ENCODE results near the gene KATNAL2. TPM values are rescaled to one million over a fixed set of nuclear protein-coding genes. Genes with fewer than 3 reads are reported as not detected.

Gene KATNAL2
- total RNA-seq, 2 donors from 2014 or later = 1.8 to 3.9 TPM

DNA sequence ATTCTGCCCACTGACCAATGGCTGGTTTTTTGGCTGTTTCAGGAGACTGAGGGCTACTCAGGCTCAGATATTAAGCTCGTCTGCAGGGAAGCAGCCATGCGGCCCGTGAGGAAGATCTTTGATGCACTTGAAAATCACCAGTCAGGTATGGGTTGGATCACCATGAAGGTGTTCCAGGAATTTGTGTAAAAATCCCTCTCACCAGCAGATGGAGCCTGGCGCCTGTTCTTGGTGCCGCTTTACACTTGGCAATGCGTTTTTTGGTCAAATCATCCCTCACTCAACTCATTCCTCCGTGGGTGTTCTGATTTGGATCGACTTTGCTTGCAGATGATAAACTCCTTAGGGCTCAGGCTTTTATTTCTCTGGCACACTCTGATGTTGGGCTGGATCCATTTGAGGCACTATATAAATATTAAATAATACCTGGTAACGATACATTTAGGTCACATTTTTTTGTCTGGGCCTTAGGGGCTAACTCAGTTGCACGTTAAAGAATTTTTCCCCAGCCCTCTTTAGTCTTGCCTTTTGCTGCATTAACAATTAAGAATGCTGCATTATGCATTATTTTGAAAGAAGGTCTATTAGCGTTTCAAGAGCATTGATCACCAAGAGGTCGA is 182.9 kb downstream of the KATNAL2 start:
- DNase-seq (ENCODE audit: low spot score) = no peak
- intact Hi-C loops (cut with DNase I) = no loop called here

DNA sequence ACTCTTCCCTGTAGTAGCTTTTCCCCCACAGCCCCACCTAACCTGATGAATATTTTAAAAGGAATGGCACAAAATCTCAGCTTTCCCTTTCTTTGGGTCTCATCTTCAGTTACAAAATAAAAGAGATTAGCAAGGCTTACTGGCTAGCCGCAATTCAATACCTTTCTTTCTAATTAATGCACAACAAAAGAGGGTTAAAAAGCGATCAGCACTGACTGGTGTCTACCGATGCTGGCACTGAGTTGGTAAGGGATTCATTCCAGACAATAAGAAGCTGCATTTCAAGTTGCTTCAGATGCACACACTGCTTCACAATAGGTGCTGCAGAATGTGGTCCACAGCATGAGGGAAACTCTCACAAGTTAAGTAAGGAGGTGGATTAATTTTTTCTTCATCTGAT is 191.0 kb downstream of the KATNAL2 start:
- intact Hi-C loops (cut with DNase I) = no loop called here

DNA sequence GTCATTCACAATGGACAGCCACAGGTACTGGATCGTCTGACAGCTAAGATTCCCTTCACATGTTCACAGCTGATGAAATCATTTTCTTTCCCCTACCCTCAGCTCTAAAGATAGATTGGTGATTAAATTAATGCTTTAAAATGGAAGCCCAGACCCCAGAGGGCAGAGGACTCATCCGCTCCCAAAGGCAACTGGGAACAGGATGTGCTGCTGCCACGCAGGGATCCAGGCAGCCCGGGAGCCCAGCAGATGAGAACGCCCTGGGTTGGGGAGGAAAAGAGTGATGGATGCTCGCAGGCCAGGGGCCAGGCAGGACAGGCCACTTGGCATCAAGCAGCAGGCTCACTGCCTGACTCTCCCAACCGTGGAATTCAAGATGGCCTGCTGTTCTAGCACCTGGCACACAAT is 191.6 kb downstream of the KATNAL2 start:
- DNase-seq (ENCODE audit: low spot score) = no peak
- intact Hi-C loops (cut with DNase I) = no loop called here

More for the DNA sequence above, 191.0 kb downstream of the KATNAL2 start:
- DNase-seq (ENCODE audit: low spot score) = no peak

DNA sequence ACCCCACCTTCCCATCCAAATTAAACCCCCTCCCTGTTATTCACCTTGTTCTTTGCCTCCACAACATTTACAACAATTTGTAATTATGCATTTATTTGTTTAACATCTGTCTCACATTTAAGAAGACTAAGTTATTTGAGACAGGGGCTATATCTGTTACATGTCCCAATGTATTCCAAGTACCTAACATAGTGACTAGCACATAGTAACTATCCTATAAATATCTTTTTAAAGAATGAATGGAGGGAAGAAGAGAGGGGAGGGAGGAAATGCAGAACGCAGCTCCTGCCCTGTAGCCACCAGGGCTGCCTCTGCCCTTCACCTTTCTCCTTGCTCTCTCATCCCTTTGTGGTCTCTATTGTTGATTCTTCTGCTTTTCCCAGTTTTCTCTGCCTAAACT is 192.3 kb downstream of the KATNAL2 start:
- intact Hi-C loops (cut with DNase I) = loop anchor here in 1 of 2 donors (5.0 kb wide), 1 partner anchor 242 kb away; no protein-coding TSS in a partner anchor
- no peak for DNase-seq (ENCODE audit: low spot score)

DNA sequence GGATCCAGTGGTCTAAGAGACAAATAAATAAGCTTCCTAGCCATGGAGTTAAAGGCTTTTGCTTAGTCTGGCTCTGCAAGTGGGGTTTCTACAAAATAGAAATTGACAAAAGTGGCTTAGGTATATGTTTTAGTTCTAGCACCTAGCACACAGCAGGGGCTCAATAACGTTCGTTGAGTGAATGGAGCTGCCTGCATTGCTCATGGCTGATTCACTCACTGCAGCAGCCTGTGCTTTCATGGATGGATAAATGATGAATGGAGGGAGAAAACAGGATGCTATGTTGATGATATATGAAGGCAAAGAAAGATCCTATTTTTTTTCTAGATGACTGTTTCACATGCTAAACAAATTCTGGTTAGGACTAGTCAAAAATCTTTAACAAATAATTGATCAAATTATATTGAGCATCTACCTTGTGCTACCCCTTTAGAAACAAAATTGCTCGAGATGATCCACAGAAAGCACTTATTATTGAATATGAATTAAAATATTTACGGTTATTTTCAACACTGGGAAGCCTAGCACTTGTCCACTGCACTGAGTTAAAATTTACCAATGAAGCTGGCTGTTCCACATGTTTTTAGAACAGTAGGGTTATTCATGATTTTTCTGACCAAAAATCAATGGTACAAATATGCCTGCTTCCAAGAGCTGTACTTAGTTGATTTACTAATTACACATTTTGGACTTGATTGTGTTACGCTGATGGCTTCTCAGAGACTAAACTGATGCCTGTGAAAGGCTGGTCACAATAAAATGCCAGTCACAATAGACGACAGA is 193.3 kb downstream of the KATNAL2 start:
- DNase-seq (ENCODE audit: low spot score) = no peak
- intact Hi-C loops (cut with DNase I) = loop anchor here in 1 of 2 donors (5.0 kb wide), 1 partner anchor 243 kb away; no protein-coding TSS in a partner anchor

DNA sequence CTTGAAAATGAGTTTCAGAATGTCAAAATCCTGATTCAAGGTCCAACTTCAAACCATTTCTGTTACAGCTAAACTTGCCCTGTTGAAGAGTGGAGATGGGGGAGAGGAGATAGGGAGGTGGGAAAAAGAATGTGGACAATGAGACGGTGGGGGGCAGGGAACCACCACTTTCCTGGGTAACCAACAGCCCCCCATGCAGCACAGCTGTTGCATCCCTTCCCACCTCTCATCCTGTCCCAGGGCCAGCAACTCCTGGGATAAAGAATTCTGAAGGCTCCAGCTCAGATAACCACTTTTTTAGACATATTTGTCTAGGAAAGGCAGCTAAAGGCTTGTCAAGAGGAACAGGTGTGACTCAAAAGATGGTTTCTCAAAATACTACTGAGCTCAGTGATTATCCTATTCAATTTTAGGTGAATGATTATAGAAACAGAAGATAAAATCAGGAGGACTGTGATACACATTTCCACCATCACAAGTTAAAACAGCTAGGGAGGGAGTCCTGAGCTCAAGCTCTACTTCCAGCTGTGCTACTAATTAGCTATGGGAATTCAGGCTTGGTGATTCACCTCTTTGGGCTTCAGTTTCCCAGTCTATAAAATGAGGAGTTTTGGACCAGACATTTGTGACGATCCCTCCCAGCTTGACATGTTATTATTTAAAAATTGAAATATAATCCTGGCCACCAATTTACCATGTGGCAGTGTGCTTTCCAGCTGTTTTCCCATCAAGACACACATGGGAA is 196.6 kb downstream of the KATNAL2 start:
- intact Hi-C loops (cut with DNase I) = loop anchor here in 1 of 2 donors (5.0 kb wide), 1 partner anchor 247 kb away; no protein-coding TSS in a partner anchor
- no peak for DNase-seq (ENCODE audit: low spot score)

DNA sequence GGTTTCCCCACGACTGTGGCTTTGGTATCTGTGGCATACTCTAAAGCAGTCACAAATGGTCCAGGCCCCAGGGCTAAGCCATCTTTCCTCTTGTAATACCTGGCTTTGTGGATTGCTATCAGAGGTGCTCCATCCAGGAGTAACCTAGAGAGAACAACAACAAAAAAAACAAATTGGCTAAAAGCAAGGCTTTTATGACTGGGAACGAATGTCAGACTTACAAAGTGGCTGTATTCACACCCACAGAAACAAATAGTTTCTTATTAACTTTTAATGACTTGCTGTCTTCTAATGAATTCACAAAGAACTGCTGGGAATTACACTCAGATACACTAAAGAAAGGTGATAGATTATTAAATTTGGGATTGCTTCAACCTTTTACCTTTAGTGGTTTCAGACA is 197.8 kb downstream of the KATNAL2 start:
- no peak for DNase-seq (ENCODE audit: low spot score)
- intact Hi-C loops (cut with DNase I) = no loop called here

DNA sequence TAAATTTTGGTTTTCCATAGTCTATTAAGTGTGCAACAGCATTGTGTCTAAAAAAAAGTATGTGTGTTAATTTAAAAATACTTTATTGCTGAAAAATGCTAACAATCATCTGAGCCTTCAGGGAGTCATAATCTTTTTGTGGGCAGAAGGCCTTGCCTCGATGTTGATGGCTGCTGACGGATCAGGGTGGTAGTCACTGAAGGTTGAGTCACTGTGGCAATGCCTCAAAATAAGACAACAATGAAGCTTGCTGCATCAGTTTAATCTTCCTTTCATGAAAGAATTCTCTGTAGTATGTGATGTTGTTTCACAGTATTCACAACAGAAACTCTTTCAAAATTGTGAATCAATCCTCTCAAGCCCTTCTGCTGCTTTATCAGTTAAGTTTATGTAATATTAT is 201.6 kb downstream of the KATNAL2 start:
- intact Hi-C loops (cut with DNase I) = no loop called here
- no peak for DNase-seq (ENCODE audit: low spot score)

DNA sequence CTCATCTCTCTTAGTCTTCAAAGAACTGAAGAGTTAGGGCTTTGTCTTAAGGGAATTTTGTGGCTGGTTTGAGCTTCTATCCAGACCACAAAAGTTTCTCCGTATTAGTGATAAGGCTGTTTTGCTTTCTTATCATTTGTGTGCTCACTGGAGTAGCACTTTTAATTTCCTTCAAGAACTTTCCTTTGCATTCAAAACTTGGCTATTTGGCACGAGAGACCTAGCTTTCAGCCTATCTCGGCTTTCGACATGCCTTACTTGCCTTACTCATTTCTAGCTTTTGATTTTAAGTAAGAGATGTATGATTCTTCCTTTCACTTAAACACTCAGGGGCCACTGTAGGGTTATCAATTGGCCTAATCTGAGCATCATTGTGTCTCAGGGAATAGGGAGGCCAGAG is 203.0 kb downstream of the KATNAL2 start:
- intact Hi-C loops (cut with DNase I) = no loop called here
- DNase-seq (ENCODE audit: low spot score) = no peak

DNA sequence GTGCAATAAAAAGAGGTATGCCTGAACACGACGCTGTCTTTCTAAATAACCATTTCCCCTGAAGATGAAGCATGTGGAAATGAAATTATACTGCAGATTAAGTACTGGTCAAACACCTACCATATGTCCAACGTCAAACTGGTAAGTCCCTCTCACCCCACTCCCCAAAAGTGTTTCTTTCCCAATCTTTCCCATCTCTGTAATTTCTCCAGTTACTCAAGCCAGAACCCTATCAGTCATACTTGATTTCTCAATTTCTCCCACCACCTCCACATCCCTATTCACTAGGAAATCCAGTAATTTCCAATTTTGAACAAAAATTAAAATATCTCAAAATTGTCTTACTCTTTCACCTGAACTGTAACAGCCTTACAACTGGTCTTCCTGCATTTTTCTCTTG is 203.7 kb downstream of the KATNAL2 start:
- intact Hi-C loops (cut with DNase I) = no loop called here

DNA sequence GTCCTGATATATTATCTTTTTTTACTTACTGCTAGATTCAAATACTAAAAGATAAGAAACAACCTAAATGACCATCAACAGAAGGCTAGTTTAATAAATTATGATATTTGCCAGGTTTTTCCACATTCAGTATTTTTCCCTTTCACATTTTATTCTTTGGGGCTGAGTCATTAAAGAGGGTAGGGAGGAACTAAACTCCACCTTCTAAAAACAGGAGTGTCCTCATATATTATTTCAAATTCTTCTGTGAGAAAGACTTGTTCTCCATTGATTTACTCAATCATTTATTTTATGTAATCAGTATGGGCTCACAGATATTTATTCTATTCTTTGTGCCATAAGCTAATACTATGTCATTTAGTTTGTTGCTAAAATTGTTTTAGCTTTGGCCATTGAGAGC is 223.9 kb downstream of the KATNAL2 start:
- intact Hi-C loops (cut with DNase I) = no loop called here

More for the DNA sequence above, 203.7 kb downstream of the KATNAL2 start:
- no peak for DNase-seq (ENCODE audit: low spot score)

DNA sequence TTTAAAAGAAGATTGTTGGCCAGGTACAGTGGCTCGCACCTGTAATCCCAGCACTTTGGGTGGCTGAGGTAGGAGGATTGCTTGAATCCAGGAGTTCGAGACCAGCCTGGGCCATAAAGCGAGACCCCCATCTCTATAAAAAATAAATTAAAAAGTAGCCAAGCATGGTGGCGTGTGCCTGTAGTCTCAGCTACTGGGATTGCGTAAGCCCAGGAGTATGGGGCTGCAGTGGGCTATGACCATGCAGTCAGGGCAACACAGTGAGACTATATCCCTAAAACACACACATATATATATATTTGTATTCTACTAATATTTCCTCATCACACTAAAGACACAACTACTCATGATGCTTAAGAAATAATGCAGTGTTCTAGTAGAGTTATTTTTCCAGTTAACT is 225.8 kb downstream of the KATNAL2 start:
- intact Hi-C loops (cut with DNase I) = no loop called here
- no peak for DNase-seq (ENCODE audit: low spot score)

More for the DNA sequence above, 223.9 kb downstream of the KATNAL2 start:
- no peak for DNase-seq (ENCODE audit: low spot score)

DNA sequence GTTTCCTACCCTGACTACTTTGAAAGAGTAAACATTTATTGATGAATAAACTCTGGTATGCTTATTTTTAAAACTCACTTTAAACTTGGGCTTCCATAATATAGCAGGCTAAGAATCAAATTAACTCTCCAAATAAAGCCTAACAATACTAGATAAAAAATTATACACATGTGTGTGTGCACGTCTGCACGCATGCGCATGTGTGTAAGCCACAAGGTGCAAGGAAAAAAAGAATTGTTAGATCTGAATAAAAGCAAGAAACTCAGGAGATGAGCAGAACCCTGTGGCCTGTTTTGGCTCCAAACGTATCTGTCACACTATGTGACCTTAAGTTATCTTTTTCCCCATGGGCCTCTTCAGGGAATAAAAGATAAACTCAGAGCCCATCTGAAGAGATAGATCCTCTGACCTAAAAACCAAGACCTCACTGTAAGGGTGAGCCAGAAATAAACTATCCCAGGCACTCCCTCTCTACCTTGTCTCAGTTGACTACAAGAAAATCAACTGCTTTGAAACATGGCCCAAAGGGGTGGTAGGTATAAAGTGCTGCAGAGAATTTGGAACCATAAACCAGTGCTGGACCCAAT is 226.6 kb downstream of the KATNAL2 start:
- intact Hi-C loops (cut with DNase I) = no loop called here
- DNase-seq (ENCODE audit: low spot score) = no peak

DNA sequence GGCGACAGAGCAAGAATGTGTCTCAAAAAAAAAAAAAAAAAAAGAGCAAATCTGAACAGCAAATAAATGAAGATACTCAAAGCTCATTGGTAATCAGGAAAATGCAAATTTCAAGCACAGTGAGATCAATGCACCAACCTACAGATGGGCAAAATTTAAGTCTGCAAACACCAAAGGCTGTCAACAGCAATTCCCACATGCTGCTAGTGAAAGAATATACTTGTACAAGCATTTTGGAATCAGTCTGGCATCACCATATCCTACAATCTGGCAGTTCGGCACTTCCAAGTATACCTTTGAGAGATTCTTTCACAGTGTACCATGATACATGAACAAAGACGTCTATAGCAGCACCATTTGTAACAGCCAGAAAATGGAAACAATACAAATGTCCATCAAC is 228.8 kb downstream of the KATNAL2 start:
- DNase-seq (ENCODE audit: low spot score) = no peak
- intact Hi-C loops (cut with DNase I) = no loop called here

DNA sequence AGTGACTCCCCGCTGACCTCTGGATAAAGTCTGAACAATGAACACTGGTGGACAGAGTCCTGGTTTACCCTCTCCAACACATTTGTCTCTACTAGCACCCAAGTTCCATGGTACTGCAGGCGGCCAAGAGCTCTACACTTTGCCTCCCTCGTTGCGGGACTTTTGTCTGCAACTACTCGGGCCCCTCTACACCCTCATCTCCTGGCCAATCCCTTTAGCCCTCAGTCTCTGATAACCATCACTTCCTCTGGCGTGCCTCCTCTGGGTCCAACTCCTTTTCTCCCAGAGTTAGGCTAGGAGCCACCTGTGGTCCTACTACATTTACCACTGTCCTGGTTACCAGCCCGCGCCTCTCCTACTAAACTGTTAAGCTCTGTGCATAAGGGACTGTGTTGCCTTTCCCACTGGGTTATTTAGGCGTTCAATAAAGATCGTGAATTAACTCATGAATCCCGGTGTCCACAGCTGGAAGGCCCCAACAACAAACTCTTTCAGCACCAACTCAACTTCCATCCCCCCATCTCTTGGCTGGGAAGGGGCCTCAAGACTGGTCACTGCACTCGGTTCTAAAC is 232.1 kb downstream of the KATNAL2 start:
- no peak for DNase-seq (ENCODE audit: low spot score)
- intact Hi-C loops (cut with DNase I) = no loop called here

DNA sequence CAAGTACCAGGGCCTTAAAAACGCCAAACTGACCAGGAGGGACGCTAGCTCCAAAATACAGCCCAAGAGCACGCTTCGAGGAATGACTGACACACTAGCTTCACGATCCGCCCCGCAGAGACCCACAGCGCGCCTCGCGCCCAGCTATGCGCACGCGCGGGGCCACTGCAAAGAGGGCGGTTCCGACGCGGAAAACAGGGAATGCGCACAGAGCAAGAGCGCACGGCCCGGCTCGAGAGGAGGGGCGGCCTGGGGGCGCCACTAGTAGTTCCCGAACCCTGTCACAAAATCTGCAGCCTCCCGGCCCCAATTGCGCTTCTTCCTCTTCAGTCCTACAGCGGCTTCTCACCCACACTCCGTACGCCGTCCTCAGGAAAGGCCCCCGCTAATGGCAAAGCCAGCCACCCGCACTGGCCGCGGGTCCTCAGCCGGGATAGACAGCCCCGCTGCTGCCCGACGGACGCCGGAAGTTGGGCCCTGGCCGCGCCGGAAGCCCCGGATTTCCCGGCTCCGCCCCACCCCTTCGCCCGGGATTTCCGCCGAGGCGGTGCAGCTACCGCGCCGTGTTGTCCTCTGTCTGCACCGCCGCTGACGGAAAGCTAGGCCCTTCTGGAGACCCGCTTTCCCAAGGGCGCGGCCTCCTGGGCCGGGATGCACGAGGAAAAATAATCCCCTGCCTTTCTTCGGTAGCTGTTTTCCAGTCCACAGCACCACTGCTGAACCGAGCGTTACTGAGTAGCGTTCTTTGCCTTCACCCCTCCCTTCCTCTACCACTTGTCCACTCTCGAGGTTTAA is 232.8 kb downstream of the KATNAL2 start, which contains the start of gene HDHD2:
Gene HDHD2 (minus strand): TSS at position 472 of the 795 bp plus-strand sequence. CDS start 14,061 bp downstream, outside the sequence.
- peak; percentile 95 for DNase-seq (ENCODE audit: low spot score)
- intact Hi-C loops (cut with DNase I) = no loop called here

DNA sequence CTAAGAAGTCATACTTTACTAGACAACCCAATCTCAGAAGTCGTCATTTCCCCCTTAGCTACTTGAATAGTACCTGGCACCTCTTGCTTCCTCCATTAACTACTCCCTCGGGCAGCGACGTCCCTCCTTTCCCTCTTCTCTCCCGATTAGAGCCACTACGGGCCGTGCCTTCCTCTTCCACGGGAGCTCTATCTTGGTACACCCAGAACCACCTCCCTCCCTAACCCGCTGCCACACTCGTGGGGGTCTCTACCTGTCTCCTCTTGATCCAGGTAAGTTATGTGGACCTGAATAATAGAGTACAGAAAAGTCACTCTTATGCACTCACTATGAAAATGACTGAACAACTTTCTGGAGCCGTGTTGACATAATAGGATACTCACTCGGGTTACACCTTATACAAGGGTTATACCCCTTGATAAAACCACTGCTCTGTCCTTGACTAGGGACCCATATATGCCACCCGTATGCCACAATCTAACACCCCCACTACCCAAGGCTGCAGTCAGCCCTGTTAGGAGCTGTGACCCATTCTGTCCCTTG is 233.5 kb downstream of the KATNAL2 start:
- intact Hi-C loops (cut with DNase I) = no loop called here
- peak; percentile 76 for DNase-seq (ENCODE audit: low spot score)

DNA sequence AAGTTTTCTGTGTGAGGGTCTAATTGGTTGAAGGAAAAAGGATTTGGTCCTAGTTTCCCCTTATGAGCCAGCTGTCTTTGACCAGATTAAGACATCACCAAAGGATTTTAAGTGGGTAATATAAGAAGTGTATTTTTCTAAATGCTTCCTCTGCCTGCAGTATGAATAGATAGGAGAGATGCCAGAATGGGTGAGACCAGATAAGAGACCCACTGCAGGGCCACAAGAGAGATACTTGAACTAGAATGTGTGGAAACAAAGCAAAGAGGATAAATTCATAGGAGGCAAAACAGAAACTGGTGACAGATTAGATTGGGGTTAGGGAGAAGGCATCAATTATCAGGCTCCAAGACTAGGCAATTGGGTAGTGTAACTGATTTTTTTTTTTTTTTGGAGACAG is 234.0 kb downstream of the KATNAL2 start:
- no peak for DNase-seq (ENCODE audit: low spot score)
- intact Hi-C loops (cut with DNase I) = no loop called here

Data from posterior vena cava (tissue), 2 donors.